K562 (cell line): ENCODE results near the gene OR7G3. TPM values are rescaled to one million over a fixed set of nuclear protein-coding genes. Genes with fewer than 3 reads are reported as not detected.

ENCODE experiments used
- ATAC-seq: fragments of 200-7000 bp; cut with Tn5 transposase; 3 replicates; pipeline ENCODE4 v1.9.1; 2020; ENCODE audit warnings: moderate library complexity
- BruUV-seq: library from RNA; stranded (reverse); fragments of 400-500 nt; replicated peaks from 2 replicates; lab custom pipeline; 2021; lab: Mats Ljungman, UMichigan
- CTCF ChIA-PET: fragments of 300-600 bp; formaldehyde crosslinking; extraction: SDS; loops from one replicate; lab custom pipeline; 2021; ENCODE audit warnings: low intra/inter-chr PET ratio; lab: Yijun Ruan, JAX
- POLR2A ChIA-PET: fragments of 300-600, 350-650 bp; sonication (Branson Sonifier 250); formaldehyde crosslinking; extraction: SDS; loops from one replicate; lab custom pipeline; 2021; ENCODE audit warnings: antibody characterized with exemption, inconsistent platforms; lab: Yijun Ruan, JAX
- DNase-seq, 4 experiments: peaks; one replicate each; pipeline versions ENCODE4 v3.0.0 to v3.0.0-alpha.2; 2011 to 2018; ENCODE audit warnings: low spot score in 3 of 4, mixed read lengths in 3 of 4; ENCODE audit errors: extremely low read depth in 1 of 4
- FAIRE-seq: peaks from 2 replicates; lab custom pipeline; 2011; peaks lifted over from hg19 to GRCh38; lab: Jason Lieb, UNC
- H2AFZ ChIP-seq: 2 replicates; pipeline ENCODE4 v1.6.0; 2011; ENCODE audit warnings: low read depth, low read length, control low read depth, inconsistent platforms
- H3K27ac ChIP-seq: fragments of 200-600 bp; 3 replicates; pipeline ENCODE4 v1.8.0; 2011; ENCODE audit warnings: low read depth, mild to moderate bottlenecking, control low read depth, inconsistent platforms, low read length, moderate library complexity, mixed read lengths; ENCODE audit errors: extremely low read depth
- H3K27me3 ChIP-seq, 2 experiments: fragments of 300-600 bp in 1 of 2; 2 replicates in 1 of 2; 3 replicates in 1 of 2; pipeline versions ENCODE4 v1.6.0 to v1.8.0; 2011; ENCODE audit warnings: inconsistent platforms in 2 of 2, low read length in 2 of 2, mild to moderate bottlenecking in 1 of 2, mixed read lengths in 1 of 2, moderate library complexity in 1 of 2; ENCODE audit not compliant: control insufficient read depth in 2 of 2, insufficient read depth in 2 of 2
- H3K36me3 ChIP-seq: fragments of 300-600 bp; 3 replicates; pipeline ENCODE4 v1.8.0; 2011; ENCODE audit warnings: mild to moderate bottlenecking, low read length, inconsistent platforms; ENCODE audit not compliant: control insufficient read depth, insufficient read depth
- H3K4me1 ChIP-seq, 2 experiments: fragments of 200-600 bp in 1 of 2; replicated peaks in 1 of 2; 2 replicates in 1 of 2; 3 replicates in 1 of 2; pipeline versions ENCODE4 v1.5.1 to v1.8.0; 2011; ENCODE audit warnings: inconsistent platforms in 2 of 2, low read length in 2 of 2, mild to moderate bottlenecking in 1 of 2, mixed read lengths in 1 of 2, moderate library complexity in 1 of 2; ENCODE audit not compliant: control insufficient read depth in 2 of 2, insufficient read depth in 2 of 2
- H3K4me2 ChIP-seq: 2 replicates; pipeline ENCODE4 v1.6.1; 2011; ENCODE audit warnings: low read length, control low read depth, inconsistent platforms, mixed read lengths; ENCODE audit not compliant: insufficient read depth
- H3K4me3 ChIP-seq: fragments of 200-600 bp; sonication (generic), shearing (Covaris generic); 2 replicates; pipeline ENCODE4 v1.5.1; 2016; ENCODE audit warnings: control low read depth, inconsistent platforms
- H3K79me2 ChIP-seq: fragments of 200-600 bp; 3 replicates; pipeline ENCODE4 v1.8.0; 2011; ENCODE audit warnings: low read length, inconsistent platforms; ENCODE audit not compliant: control insufficient read depth, insufficient read depth
- H3K9ac ChIP-seq, 2 experiments: 2 replicates each; pipeline versions ENCODE4 v1.6.0 to v1.6.1; 2011; ENCODE audit warnings: low read depth in 2 of 2, low read length in 2 of 2, control low read depth in 1 of 2, inconsistent platforms in 1 of 2, mild to moderate bottlenecking in 1 of 2, mixed read lengths in 1 of 2; ENCODE audit not compliant: insufficient read depth in 1 of 2
- H3K9me1 ChIP-seq: one replicate; pipeline ENCODE4 v1.6.0; 2011; ENCODE audit warnings: inconsistent platforms, mild to moderate bottlenecking, low read length, moderate library complexity; ENCODE audit not compliant: control insufficient read depth, insufficient read depth
- H3K9me3 ChIP-seq: replicated peaks from 2 replicates; pipeline ENCODE4 v1.5.1; 2011; ENCODE audit warnings: low read depth, low read length, inconsistent platforms; ENCODE audit not compliant: control insufficient read depth, insufficient read depth
- H4K20me1 ChIP-seq: replicated peaks from 2 replicates; pipeline ENCODE4 v1.6.1; 2011; ENCODE audit warnings: low read length, inconsistent platforms, mixed read lengths; ENCODE audit not compliant: control insufficient read depth, insufficient read depth
- HNRNPUL1 ChIP-seq: fragments of 200-400 bp; formaldehyde crosslinking; IDR thresholded peaks from 2 replicates; pipeline ENCODE4 v1.6.1; 2017; ENCODE audit warnings: low read length
- L3MBTL2 ChIP-seq: fragments of 450-650 bp; IDR thresholded peaks from 2 replicates; pipeline ENCODE4 v1.6.1; 2016; ENCODE audit warnings: mild to moderate bottlenecking, moderate library complexity
- PHF8 ChIP-seq: fragments of 200-600 bp; sonication (generic); IDR thresholded peaks from 2 replicates; pipeline ENCODE4 v1.6.1; 2012; ENCODE audit warnings: mixed run types, mild to moderate bottlenecking, inconsistent platforms, low read length, moderate library complexity, borderline replicate concordance
- TFAM ChIP-seq: fragments of 250-450 bp; sonication (Bioruptor Pico); conservative IDR thresholded peaks from 2 replicates; pipeline ENCODE4 v1.5.0; 2021; ENCODE audit warnings: mild to moderate bottlenecking, moderate library complexity
- ZNF133 ChIP-seq: fragments of 250-450 bp; sonication (Bioruptor Pico); IDR thresholded peaks from 2 replicates; pipeline ENCODE4 v1.4.0; 2020; ENCODE audit warnings: mild to moderate bottlenecking
- WGBS: fragments of 100-300 bp; shearing (Covaris generic); methylation state at CpG from one replicate; pipeline ENCODE4 v1.1.6; 2016; ENCODE audit warnings: low coverage, mixed read lengths; ENCODE audit not compliant: insufficient coverage; ENCODE audit errors: missing lambda C conversion rate; 5-methylcytosine and 5-hydroxymethylcytosine counted together
- in situ Hi-C: fragments of 300-500 bp; cut with MboI; formaldehyde crosslinking; loops from 4 replicates; pipeline ENCODE4 v1.15.0; 2018; ENCODE audit warnings: inconsistent platforms, mixed read lengths
- intact Hi-C: fragments of 100-400 bp; cut with micrococcal nuclease; formaldehyde crosslinking; loops from 2 replicates; pipeline ENCODE4 v1.14.2; 2022
- polyA plus RNA-seq, 8 experiments: library from polyadenylated mRNA; depleted of rRNA in 4 of 8; stranded (reverse) in 5 of 8; unstranded in 3 of 8; fragments of >200 nt; fragmentation: Nextera tagmentation in 2 of 8; fragmentation: Illumina TruSeq in 1 of 8; extraction: Ambion mirVana in 2 of 8; extraction: Trizol in 1 of 8; gene quantifications; 2 replicates each; pipeline versions ENCODE4 v1.2.1 to v1.2.3, GENCODE V29; 2011 to 2014; ENCODE audit warnings: inconsistent platforms in 1 of 8, missing spikeins in 1 of 8
- total RNA-seq, 7 experiments: library from RNA; depleted of rRNA in 6 of 7; stranded (reverse); fragments of >200 nt in 6 of 7; fragmentation: Illumina TruSeq in 2 of 7; extraction: Trizol in 2 of 7; gene quantifications; 2 replicates each; pipeline versions ENCODE4 v1.2.1 to v1.2.3, GENCODE V29; 2011 to 2021; ENCODE audit warnings: low replicate concordance in 1 of 7
- TF ChIP-seq, protein P1 (sequence below), 2 experiments: fragments of 450-650 bp in 1 of 2; sonication (generic) in 1 of 2; formaldehyde crosslinking in 1 of 2; IDR thresholded peaks; 2 replicates each; pipeline versions ENCODE4 v1.7.1 to v1.9.0; 2016 to 2022; ENCODE audit warnings: inconsistent platforms in 1 of 2, mild to moderate bottlenecking in 1 of 2, missing genetic modification reagents in 1 of 2

OR7G3 gene
- total and polyA plus RNA-seq, 9 of the 15 experiments (the other 6 are each of a cell fraction or from before 2014, with no cell fraction given): not detected

DNA sequence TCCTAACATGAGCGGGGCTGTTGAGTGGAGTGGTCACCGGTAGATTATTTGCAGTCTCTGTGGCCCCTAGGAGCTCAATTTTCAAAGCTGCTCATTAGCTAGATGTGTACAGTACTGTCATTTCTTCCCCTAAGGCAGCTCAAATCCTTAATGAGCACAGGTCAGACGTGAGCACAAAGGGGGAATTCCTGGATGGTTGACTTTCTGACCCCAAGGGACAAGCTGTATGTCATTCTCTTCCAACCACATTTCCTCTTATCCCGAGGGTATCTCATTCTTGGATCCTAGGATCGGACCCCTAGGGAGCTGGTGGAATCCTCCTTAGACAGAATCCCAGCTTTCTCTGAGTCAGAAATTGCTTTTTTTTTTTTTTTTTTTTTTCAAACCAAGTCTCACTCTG is 5.7 kb upstream of the OR7G3 start:
- POLR2A ChIA-PET: interaction anchor here (1.2 kb wide), 1 partner anchor 622 kb away, joined by 3 read pairs; no protein-coding TSS in a partner anchor
- CTCF ChIA-PET: interaction anchor here (0.5 kb wide), 1 partner anchor 10 kb away, joined by 4 read pairs; no protein-coding TSS in a partner anchor
- in situ Hi-C loops: loop anchor here (10.0 kb wide), 2 partner anchors 492 to 662 kb away; partner anchors contain the start of gene ZNF561
- H3K27me3 ChIP-seq: no peaks in the 10 kb centered on the region; a peak in 1 of 5 replicates
- no peak for DNase-seq
- intact Hi-C loops: no loop called here
- ATAC-seq: no peak
- no peaks in the 10 kb centered on the region for H3K9me1 ChIP-seq
- no peak overlapping the region for H3K27ac ChIP-seq
- FAIRE-seq: no peak
- no peak overlapping the region for H3K4me3 ChIP-seq
- H3K9me3 ChIP-seq: no peaks in the 10 kb centered on the region
- H3K4me1 ChIP-seq: no peaks in the 10 kb centered on the region; a peak in 1 of 5 replicates
- WGBS: 12% methylated on average over 5 of the region's 5 CpGs
- H2AFZ ChIP-seq: no peak overlapping the region
- H3K9ac ChIP-seq: no peak overlapping the region
- no peak overlapping the region for H3K4me2 ChIP-seq
- no peaks in the 10 kb centered on the region for H3K36me3 ChIP-seq
- no peaks in the 10 kb centered on the region for H4K20me1 ChIP-seq
- no peaks in the 10 kb centered on the region for H3K79me2 ChIP-seq
- BruUV-seq: no TSS peak
- TF ChIP-seq TFAM (no peak), ZNF133 (CRISPR knock-in tag) (no peak), PHF8 (no peak), L3MBTL2 (no peak), HNRNPUL1 (no peak)
- TF ChIP-seq, protein P1, sequence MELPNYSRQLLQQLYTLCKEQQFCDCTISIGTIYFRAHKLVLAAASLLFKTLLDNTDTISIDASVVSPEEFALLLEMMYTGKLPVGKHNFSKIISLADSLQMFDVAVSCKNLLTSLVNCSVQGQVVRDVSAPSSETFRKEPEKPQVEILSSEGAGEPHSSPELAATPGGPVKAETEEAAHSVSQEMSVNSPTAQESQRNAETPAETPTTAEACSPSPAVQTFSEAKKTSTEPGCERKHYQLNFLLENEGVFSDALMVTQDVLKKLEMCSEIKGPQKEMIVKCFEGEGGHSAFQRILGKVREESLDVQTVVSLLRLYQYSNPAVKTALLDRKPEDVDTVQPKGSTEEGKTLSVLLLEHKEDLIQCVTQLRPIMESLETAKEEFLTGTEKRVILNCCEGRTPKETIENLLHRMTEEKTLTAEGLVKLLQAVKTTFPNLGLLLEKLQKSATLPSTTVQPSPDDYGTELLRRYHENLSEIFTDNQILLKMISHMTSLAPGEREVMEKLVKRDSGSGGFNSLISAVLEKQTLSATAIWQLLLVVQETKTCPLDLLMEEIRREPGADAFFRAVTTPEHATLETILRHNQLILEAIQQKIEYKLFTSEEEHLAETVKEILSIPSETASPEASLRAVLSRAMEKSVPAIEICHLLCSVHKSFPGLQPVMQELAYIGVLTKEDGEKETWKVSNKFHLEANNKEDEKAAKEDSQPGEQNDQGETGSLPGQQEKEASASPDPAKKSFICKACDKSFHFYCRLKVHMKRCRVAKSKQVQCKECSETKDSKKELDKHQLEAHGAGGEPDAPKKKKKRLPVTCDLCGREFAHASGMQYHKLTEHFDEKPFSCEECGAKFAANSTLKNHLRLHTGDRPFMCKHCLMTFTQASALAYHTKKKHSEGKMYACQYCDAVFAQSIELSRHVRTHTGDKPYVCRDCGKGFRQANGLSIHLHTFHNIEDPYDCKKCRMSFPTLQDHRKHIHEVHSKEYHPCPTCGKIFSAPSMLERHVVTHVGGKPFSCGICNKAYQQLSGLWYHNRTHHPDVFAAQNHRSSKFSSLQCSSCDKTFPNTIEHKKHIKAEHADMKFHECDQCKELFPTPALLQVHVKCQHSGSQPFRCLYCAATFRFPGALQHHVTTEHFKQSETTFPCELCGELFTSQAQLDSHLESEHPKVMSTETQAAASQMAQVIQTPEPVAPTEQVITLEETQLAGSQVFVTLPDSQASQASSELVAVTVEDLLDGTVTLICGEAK (IDR thresholded peaks at IDR 0.05): no peak
- TF ChIP-seq, protein P1 (CRISPR knock-in tag; IDR thresholded peaks at IDR 0.05): no peak
